ENCODE data around the gene MEIKIN. TPM values are rescaled to one million over a fixed set of nuclear protein-coding genes. Genes with fewer than 3 reads are reported as not detected.

The MEIKIN gene
- total RNA-seq (ENCODE audit: low replicate concordance), result not detected in 2 replicates
- long read RNA-seq, result 0 reads

- Mint-ChIP-seq H3K9me3 (no peaks in the 10 kb centered on the region), H3K36me3 (no peaks in the 10 kb centered on the region), H3K27ac (no peak within 1 kb of the TSS), H3K27me3 (peaks cover 3% of the 10 kb centered on the region), H3K4me1 (ENCODE audit: unreplicated experiment) (no peaks in the 10 kb centered on the region), H3K4me3 (no peak within 1 kb of the TSS)
- no peak for TF ChIP-seq CTCF (conservative IDR thresholded peaks at IDR 0.05)
- no peak for DNase-seq (ENCODE audit: extremely low spot score, unreplicated experiment)
These were observed at the start of gene MEIKIN for GRCh38 chr5:131945551-131946168. Gene MEIKIN (minus strand): TSS chr5:131945663. CDS start chr5:131945505, 158 bp downstream.

- DNase-seq (ENCODE audit: extremely low spot score, unreplicated experiment), result no peak
- no peaks in the 10 kb centered on the region for H3K9me3 Mint-ChIP-seq
These were observed 49.2 kb upstream of the MEIKIN start for GRCh38 chr5:131994533-131995226.

GRCh38 chr5:131994090-131994489 lies 48.6 kb upstream of the MEIKIN start:
- Mint-ChIP-seq H3K4me1 (ENCODE audit: unreplicated experiment) (peaks cover 4% of the 10 kb centered on the region), H3K27me3 (peaks cover 6% of the 10 kb centered on the region), H3K9me3 (no peaks in the 10 kb centered on the region), H3K27ac (no peak overlapping the region), H3K36me3 (no peaks in the 10 kb centered on the region), H3K4me3 (no peak overlapping the region)
- DNase-seq (ENCODE audit: extremely low spot score, unreplicated experiment), result no peak
- TF ChIP-seq CTCF (conservative IDR thresholded peaks at IDR 0.05), result no peak

More at GRCh38 chr5:131994533-131995226, 49.2 kb upstream of the MEIKIN start:
- peaks cover 4% of the 10 kb centered on the region for H3K4me1 Mint-ChIP-seq (ENCODE audit: unreplicated experiment)
- H3K4me3 Mint-ChIP-seq, result no peak overlapping the region
- peaks cover 6% of the 10 kb centered on the region for H3K27me3 Mint-ChIP-seq
- no peak overlapping the region for H3K27ac Mint-ChIP-seq
- no peaks in the 10 kb centered on the region for H3K36me3 Mint-ChIP-seq
- no peak for TF ChIP-seq CTCF (conservative IDR thresholded peaks at IDR 0.05)

- Mint-ChIP-seq H3K27me3 (peaks cover 6% of the 10 kb centered on the region), H3K9me3 (no peaks in the 10 kb centered on the region), H3K4me1 (ENCODE audit: unreplicated experiment) (peaks cover 4% of the 10 kb centered on the region), H3K36me3 (no peaks in the 10 kb centered on the region), H3K4me3 (no peak overlapping the region), H3K27ac (no peak overlapping the region)
- TF ChIP-seq CTCF (conservative IDR thresholded peaks at IDR 0.05), result no peak
- DNase-seq (ENCODE audit: extremely low spot score, unreplicated experiment), result no peak
These were observed 48.2 kb upstream of the MEIKIN start for GRCh38 chr5:131993676-131994075.

- DNase-seq (ENCODE audit: extremely low spot score, unreplicated experiment), result no peak
- no peak for TF ChIP-seq CTCF (conservative IDR thresholded peaks at IDR 0.05)
- Mint-ChIP-seq H3K4me3 (no peak overlapping the region), H3K36me3 (no peaks in the 10 kb centered on the region), H3K4me1 (ENCODE audit: unreplicated experiment) (peaks cover 4% of the 10 kb centered on the region), H3K27me3 (peaks cover 4% of the 10 kb centered on the region), H3K9me3 (no peaks in the 10 kb centered on the region), H3K27ac (no peak overlapping the region)
These were observed 46.9 kb upstream of the MEIKIN start for GRCh38 chr5:131992370-131992769.
